Vagina (tissue), 2 donors: ENCODE results near the gene SARDH.

ENCODE experiments used
- POLR2A ChIP-seq, 2 donors: fragments of 450-650 bp; IDR thresholded peaks; one replicate each; pipeline ENCODE4 v1.6.1; 2017; ENCODE audit warnings: antibody characterized with exemption in 2 of 2, mild to moderate bottlenecking in 2 of 2, moderate library complexity in 2 of 2
- POLR2AphosphoS5 ChIP-seq, 2 donors: sonication (generic); formaldehyde crosslinking; IDR thresholded peaks; one replicate each; pipeline ENCODE4 v1.9.0; 2017; ENCODE audit warnings: antibody characterized with exemption in 2 of 2, mild to moderate bottlenecking in 2 of 2, low read depth in 1 of 2; ENCODE audit not compliant: insufficient read depth in 1 of 2

GRCh38 chr9:133665096-133665495, 73.1 kb downstream of the SARDH start:
- TF ChIP-seq POLR2A (IDR thresholded peaks at IDR 0.05) (no peak), POLR2AphosphoS5 (IDR thresholded peaks at IDR 0.05; ENCODE audit: insufficient read depth in 1 of 2, low read depth in 1 of 2) (no peak)
